KMS-11 (cell line): ENCODE data around the gene ESPN.

Experiments
- H2AFZ ChIP-seq: fragments of 200-600 bp; sonication (generic); 2 replicates; pipeline ENCODE4 v1.6.1; 2016; ENCODE audit warnings: antibody characterized with exemption, mixed run types, low read depth
- H3K27ac ChIP-seq: fragments of 200-600 bp; sonication (generic); 2 replicates; pipeline ENCODE4 v1.6.1; 2016; ENCODE audit warnings: mild to moderate bottlenecking, mixed run types
- H3K27me3 ChIP-seq: fragments of 200-600 bp; sonication (generic); 2 replicates; pipeline ENCODE4 v1.6.1; 2017; ENCODE audit warnings: mild to moderate bottlenecking, low read depth, mixed run types, moderate library complexity; ENCODE audit not compliant: insufficient read depth
- H3K36me3 ChIP-seq: fragments of 200-600 bp; sonication (generic); 2 replicates; pipeline ENCODE4 v1.6.1; 2017; ENCODE audit warnings: mild to moderate bottlenecking, mixed run types; ENCODE audit not compliant: insufficient read depth
- H3K4me1 ChIP-seq: fragments of 200-600 bp; sonication (generic); 2 replicates; pipeline ENCODE4 v1.6.1; 2016; ENCODE audit warnings: mild to moderate bottlenecking, low read depth, mixed run types; ENCODE audit not compliant: poor library complexity, severe bottlenecking
- H3K4me2 ChIP-seq: fragments of 200-600 bp; sonication (generic); 2 replicates; pipeline ENCODE4 v1.7.0; 2016; ENCODE audit warnings: mild to moderate bottlenecking, mixed run types
- H3K4me3 ChIP-seq: fragments of 200-600 bp; sonication (generic); IDR thresholded peaks from 2 replicates; pipeline ENCODE4 v1.6.1; 2017; ENCODE audit warnings: low read depth, low read length, mixed read lengths; ENCODE audit not compliant: insufficient read depth
- H3K79me2 ChIP-seq: fragments of 200-600 bp; sonication (generic); 2 replicates; pipeline ENCODE4 v1.6.1; 2016; ENCODE audit warnings: low read depth, mixed run types; ENCODE audit not compliant: insufficient read depth
- H3K9ac ChIP-seq: fragments of 200-600 bp; sonication (generic); 2 replicates; pipeline ENCODE4 v1.6.1; 2016; ENCODE audit warnings: mild to moderate bottlenecking, mixed run types
- H4K20me1 ChIP-seq: fragments of 200-600 bp; sonication (generic); 2 replicates; pipeline ENCODE4 v1.6.1; 2016; ENCODE audit warnings: mild to moderate bottlenecking, mixed run types; ENCODE audit not compliant: insufficient read depth
- CTCF ChIP-seq: fragments of 200-600 bp; sonication (generic); conservative IDR thresholded peaks from 2 replicates; pipeline ENCODE4 v1.6.1; 2017; ENCODE audit warnings: low read depth, mild to moderate bottlenecking, antibody characterized with exemption, low read length, moderate library complexity, mixed read lengths

ESPN gene

DNA sequence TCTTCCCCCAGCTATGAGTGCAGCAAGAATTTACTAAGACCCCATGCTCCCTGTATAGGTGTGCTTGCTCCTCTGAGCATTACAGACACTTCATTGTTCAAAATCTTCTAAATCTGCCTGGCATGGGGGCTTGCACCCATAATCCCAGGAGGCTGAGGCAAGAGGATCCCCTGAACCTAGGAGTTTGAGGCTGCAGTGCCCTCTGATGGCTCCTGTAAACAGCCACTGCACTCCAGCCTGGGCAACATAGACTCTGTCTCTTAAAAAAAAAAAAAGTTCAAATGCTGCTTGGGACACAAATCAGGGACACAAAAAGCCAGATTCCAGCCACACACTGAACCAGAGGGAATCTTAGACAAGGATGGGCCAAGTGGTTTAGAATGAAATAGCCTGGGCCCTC lies 27.6 kb upstream of the ESPN start:
- H3K27ac ChIP-seq, result no peak overlapping the region
- TF ChIP-seq CTCF, result no peak
- peaks cover 16% of the 10 kb centered on the region for H3K4me1 ChIP-seq
- H3K79me2 ChIP-seq, result peaks cover 10% of the 10 kb centered on the region; the same call in 1 of the 2 replicates
- H3K27me3 ChIP-seq, result no peaks in the 10 kb centered on the region
- H3K36me3 ChIP-seq, result no peaks in the 10 kb centered on the region
- no peaks in the 10 kb centered on the region for H4K20me1 ChIP-seq
- no peak overlapping the region for H3K9ac ChIP-seq
- H3K4me3 ChIP-seq, result no peak overlapping the region
- no peak overlapping the region for H2AFZ ChIP-seq
- H3K4me2 ChIP-seq, result no peak overlapping the region

GRCh38 chr1:6397844-6398441 lies 26.6 kb upstream of the ESPN start:
- Histone ChIP-seq H4K20me1 (no peaks in the 10 kb centered on the region), H3K9ac (no peak overlapping the region), H3K4me1 (peaks cover 10% of the 10 kb centered on the region), H3K27ac (no peak overlapping the region), H2AFZ (no peak overlapping the region), H3K27me3 (no peaks in the 10 kb centered on the region; the same call in 1 of the 2 replicates), H3K36me3 (no peaks in the 10 kb centered on the region), H3K79me2 (0 out of 2 replicates have a peak, but pooled peaks cover 4% of the 10 kb centered on the region), H3K4me2 (no peak overlapping the region), H3K4me3 (no peak overlapping the region)
- no peak for TF ChIP-seq CTCF

- Histone ChIP-seq H3K36me3 (no peaks in the 10 kb centered on the region), H3K27me3 (no peaks in the 10 kb centered on the region; the same call in 1 of the 2 replicates), H3K4me3 (no peak overlapping the region), H2AFZ (no peak overlapping the region), H3K9ac (no peak overlapping the region), H3K27ac (no peak overlapping the region), H3K79me2 (0 out of 2 replicates have a peak, but pooled peaks cover 4% of the 10 kb centered on the region), H3K4me1 (peaks cover 7% of the 10 kb centered on the region), H4K20me1 (no peaks in the 10 kb centered on the region), H3K4me2 (no peak overlapping the region)
- no peak for TF ChIP-seq CTCF
These were observed 25.3 kb upstream of the ESPN start for GRCh38 chr1:6399294-6399693.

DNA sequence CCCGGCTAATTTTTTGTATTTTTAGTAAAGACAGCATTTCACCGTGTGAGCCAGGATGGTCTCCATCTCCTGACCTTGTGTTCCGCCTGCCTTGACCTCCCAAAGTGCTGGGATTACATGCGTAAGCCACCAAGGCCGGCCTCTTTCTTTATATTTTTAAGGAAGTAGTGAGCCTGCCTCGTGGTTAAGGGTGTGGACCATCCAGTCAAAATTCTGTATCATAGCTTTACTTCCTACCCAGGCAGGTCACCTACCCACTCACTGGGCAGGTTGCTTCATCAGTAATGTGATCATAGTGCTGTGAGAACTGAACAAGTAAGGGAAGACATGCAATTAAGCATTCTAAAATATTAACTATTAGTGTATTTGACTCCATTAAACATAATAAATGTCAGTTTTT lies 22.9 kb upstream of the ESPN start:
- Histone ChIP-seq H3K79me2 (no peaks in the 10 kb centered on the region), H3K36me3 (no peaks in the 10 kb centered on the region), H3K4me3 (no peak overlapping the region), H3K9ac (no peak overlapping the region), H3K4me2 (no peak overlapping the region), H3K27me3 (peaks cover 17% of the 10 kb centered on the region; the same call in 1 of the 2 replicates), H2AFZ (no peak overlapping the region), H3K4me1 (no peaks in the 10 kb centered on the region), H3K27ac (no peak overlapping the region), H4K20me1 (no peaks in the 10 kb centered on the region)
- TF ChIP-seq CTCF, result no peak
